D721Med (cell line): ENCODE measurements around the gene COX7B2.

Experiments
- DNase-seq: peaks from one replicate; pipeline ENCODE4 v3.0.0; 2011; ENCODE audit warnings: low spot score; ENCODE audit not compliant: insufficient read length
- FAIRE-seq: peaks from 2 replicates; lab custom pipeline; 2011; peaks lifted over from hg19 to GRCh38; lab: Jason Lieb, UNC
- TF ChIP-seq, protein P1 (sequence below): IDR thresholded peaks from 2 replicates; pipeline ENCODE4 v1.5.1; 2012; ENCODE audit warnings: mild to moderate bottlenecking, control low read depth; ENCODE audit not compliant: insufficient read depth; ENCODE audit errors: missing control alignments

Gene COX7B2

GRCh38 chr4:46793036-46793435, 116.0 kb downstream of the COX7B2 start:
- FAIRE-seq (no peak), DNase-seq (no peak)
- TF ChIP-seq, protein P1, sequence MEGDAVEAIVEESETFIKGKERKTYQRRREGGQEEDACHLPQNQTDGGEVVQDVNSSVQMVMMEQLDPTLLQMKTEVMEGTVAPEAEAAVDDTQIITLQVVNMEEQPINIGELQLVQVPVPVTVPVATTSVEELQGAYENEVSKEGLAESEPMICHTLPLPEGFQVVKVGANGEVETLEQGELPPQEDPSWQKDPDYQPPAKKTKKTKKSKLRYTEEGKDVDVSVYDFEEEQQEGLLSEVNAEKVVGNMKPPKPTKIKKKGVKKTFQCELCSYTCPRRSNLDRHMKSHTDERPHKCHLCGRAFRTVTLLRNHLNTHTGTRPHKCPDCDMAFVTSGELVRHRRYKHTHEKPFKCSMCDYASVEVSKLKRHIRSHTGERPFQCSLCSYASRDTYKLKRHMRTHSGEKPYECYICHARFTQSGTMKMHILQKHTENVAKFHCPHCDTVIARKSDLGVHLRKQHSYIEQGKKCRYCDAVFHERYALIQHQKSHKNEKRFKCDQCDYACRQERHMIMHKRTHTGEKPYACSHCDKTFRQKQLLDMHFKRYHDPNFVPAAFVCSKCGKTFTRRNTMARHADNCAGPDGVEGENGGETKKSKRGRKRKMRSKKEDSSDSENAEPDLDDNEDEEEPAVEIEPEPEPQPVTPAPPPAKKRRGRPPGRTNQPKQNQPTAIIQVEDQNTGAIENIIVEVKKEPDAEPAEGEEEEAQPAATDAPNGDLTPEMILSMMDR: no peak

- DNase-seq (no peak), FAIRE-seq (no peak)
- TF ChIP-seq, protein P1: no peak
These were observed 127.5 kb downstream of the COX7B2 start for GRCh38 chr4:46781434-46782092.

DNA sequence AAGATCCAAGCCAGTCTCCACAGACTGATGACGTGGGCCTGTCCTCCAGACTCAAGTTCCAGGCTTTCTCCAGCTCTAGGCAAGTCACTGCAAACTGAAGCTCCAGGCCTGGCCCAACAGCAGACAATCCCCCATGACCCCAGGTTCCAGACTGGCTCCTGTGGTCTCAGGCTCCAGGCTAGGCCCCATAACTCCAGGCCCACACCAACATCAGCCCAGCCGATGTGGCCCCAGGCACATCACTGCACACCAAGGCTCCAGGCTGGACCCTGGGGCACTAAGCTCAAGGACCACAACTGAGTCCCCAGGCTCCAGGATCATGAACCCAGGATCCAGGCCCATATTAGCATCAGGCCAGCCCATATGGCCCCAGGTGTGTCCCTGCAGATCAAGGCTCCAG, 143.6 kb downstream of the COX7B2 start:
- DNase-seq: no peak
- TF ChIP-seq, protein P1: no peak
- FAIRE-seq: no peak

DNA sequence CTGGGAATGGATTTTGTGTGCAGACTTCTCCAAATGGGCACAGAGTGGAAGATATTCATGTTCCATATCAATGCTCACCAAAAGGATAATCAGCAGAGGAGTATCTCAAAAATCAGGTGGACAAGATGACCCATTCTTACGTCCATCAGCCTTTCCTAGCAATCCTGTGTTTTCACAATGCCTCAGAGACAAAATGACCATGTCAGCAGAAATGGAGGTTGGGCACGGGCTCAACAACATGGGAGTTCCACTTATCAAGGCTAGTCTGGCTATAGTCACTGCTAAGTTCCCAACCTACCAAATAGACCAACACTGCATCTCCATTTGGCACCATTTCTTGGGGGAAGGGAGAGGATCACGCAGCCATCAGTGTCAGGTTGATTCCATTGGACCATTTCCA, 179.0 kb downstream of the COX7B2 start:
- DNase-seq (no peak), FAIRE-seq (no peak)
- TF ChIP-seq, protein P1: no peak

DNA sequence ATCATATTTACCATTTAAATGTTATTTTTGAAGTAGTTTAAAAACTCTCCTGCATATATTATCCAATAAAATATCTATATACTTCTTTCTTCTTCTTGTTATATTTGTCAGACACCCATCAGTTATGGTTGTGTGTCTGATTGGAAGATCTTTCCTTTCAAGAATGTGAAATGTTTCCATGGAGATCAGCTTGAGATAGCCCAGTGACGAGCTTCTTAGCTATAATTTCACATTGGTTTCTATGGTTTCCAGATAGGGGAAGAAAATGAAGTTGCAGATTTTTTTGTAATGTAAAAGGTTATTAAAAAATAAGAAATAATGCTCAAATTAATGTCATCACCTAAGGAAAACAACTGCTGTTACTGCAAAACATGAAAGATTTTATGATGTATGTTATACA, 189.0 kb downstream of the COX7B2 start:
- DNase-seq: no peak
- no peak for FAIRE-seq
- TF ChIP-seq, protein P1: no peak

DNA sequence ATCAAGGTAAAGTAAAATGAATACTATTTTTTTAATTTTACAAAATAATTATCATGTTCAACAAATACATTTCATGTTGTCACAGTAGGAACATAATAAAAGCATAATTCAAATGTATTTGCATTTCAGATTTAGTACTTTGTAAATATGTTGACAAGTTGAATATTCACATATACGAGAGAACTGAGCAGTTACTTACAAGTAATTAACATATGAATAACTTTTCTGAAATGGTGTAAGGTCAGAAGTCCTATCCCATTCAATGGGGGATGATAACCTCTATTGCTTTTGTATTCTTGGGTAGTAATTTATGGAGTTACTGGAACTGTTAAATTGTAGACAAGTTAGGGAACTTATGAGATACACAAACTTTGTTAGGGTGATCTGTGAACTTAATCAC, 191.1 kb downstream of the COX7B2 start:
- TF ChIP-seq, protein P1: no peak
- FAIRE-seq (no peak), DNase-seq (no peak)

DNA sequence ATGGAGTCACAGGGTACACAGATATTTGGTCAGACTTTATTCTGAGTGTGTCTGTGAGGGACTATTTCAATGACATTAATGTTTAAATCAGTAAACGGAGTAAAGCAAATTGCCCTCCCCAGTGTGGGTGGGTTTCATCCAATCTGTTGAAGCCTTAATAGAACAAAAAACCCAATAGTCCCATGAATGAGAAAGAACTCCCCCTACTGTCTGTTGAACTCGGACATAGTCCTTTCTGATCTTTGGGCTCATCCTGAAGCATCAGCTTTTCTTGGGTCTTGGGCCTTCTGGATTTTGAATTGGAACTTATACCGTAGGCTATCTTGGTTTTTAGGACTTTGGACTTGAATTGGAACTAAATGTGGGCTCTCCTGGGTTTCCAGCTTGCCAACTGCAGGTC, 193.6 kb downstream of the COX7B2 start:
- DNase-seq (no peak), FAIRE-seq (no peak)
- TF ChIP-seq, protein P1: no peak
